ENCODE data around the gene ARSB. TPM values are rescaled to one million over a fixed set of nuclear protein-coding genes. Genes with fewer than 3 reads are reported as not detected.

ARSB gene
- 13.8 and 20.6 TPM in 2 replicates for total RNA-seq

GRCh38 chr5:78985116-78985724 lies at the start of gene ARSB:
ARSB (minus strand) TSS chr5:78985310; CDS start chr5:78985248, 62 bp downstream.

Other genes starting within 250 kb of the ARSB start
- gene DMGDH, start 84.4 kb upstream of the ARSB start, total RNA-seq: 0.86 and 1.9 TPM in 2 replicates
- 8.9 and 9.2 TPM in 2 replicates for gene BHMT2, start 84.5 kb upstream of the ARSB start, total RNA-seq
- gene BHMT, start 126.5 kb upstream of the ARSB start, total RNA-seq: not detected in 2 replicates

All from myometrial cell (primary cell).